ENCODE results near the gene CDCP2.

CDCP2 gene

DNA sequence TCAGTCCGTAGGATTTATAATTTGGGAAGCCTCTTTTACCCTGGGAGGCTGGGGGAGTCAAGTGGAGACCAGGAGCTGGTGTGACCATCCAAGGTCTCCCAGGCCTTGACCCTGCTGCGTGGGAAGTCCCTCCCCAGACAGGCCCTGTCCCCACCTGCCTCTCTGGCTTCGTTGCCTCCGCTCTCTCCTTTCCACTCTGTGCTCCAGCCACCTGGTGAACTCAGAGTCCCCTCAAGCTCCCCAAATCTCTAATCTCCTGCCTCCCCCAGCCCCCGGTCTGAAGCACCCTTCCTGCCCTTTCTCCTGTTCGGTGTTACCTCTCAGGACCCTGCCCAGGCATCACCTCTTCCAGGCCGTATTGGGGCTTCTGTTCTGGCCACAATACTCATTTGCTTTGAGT lies 27.9 kb downstream of the CDCP2 start:
- H3K4me3 ChIP-seq (ENCODE audit: low read depth, low read length), result no peak overlapping the region
- no peak for DNase-seq (ENCODE audit: low read depth, low spot score)
- ChIA-PET POLR2A (no interaction called here), CTCF (interaction anchor here (0.7 to 8.3 kb wide), 15 partner anchors 7 to 367 kb away, joined by 3 to 94 read pairs (median 4); partner anchors contain the start of genes CYB5RL and MRPL37)
- TF ChIP-seq CTCF (IDR thresholded peaks at IDR 0.05; ENCODE audit: insufficient read depth, low read length, missing control alignments), result no peak

GRCh38 chr1:54124472-54124871 lies 28.3 kb downstream of the CDCP2 start:
- H3K4me3 ChIP-seq (ENCODE audit: low read depth, low read length), result no peak overlapping the region
- no peak for DNase-seq (ENCODE audit: low read depth, low spot score)
- POLR2A ChIA-PET, result no interaction called here
- CTCF ChIA-PET, result interaction anchor here (0.7 to 8.3 kb wide), 12 partner anchors 7 to 381 kb away, joined by 3 to 94 read pairs (median 4); partner anchors contain the start of genes CYB5RL and MRPL37
- TF ChIP-seq CTCF (IDR thresholded peaks at IDR 0.05; ENCODE audit: insufficient read depth, low read length, missing control alignments), result no peak

DNA sequence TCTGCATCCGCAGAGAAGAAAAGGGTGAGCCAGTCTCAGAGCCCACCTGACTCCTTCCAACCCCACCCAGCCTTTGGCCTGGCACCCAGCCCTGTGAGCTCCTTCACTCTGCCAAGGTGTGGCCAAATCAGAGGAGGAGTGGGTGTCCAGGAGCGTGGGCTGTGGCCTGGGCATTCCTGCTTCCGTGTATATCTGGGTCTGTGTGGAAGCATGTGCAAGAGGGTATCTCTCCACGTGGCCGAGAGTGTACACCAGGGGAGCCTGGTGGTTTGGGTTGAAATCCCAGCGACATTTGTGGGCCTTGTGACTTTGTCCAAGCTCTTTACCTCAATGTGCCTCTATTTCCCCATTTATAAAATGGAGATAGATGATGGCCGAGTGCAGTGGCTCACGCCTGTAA lies 29.8 kb downstream of the CDCP2 start:
- no peak for TF ChIP-seq CTCF (IDR thresholded peaks at IDR 0.05; ENCODE audit: insufficient read depth, low read length, missing control alignments)
- ChIA-PET CTCF (interaction anchor here (0.7 to 8.3 kb wide), 20 partner anchors 9 to 425 kb away, joined by 3 to 94 read pairs (median 5); partner anchors contain the start of genes ACOT11, CYB5RL and MRPL37), POLR2A (no interaction called here)
- no peak for DNase-seq (ENCODE audit: low read depth, low spot score)
- H3K4me3 ChIP-seq (ENCODE audit: low read depth, low read length), result no peak overlapping the region

GRCh38 chr1:54122135-54122751 lies 30.6 kb downstream of the CDCP2 start:
- POLR2A ChIA-PET, result interaction anchor here (0.6 kb wide), 1 partner anchor 171 kb away, joined by 3 read pairs; no protein-coding TSS in a partner anchor

DNA sequence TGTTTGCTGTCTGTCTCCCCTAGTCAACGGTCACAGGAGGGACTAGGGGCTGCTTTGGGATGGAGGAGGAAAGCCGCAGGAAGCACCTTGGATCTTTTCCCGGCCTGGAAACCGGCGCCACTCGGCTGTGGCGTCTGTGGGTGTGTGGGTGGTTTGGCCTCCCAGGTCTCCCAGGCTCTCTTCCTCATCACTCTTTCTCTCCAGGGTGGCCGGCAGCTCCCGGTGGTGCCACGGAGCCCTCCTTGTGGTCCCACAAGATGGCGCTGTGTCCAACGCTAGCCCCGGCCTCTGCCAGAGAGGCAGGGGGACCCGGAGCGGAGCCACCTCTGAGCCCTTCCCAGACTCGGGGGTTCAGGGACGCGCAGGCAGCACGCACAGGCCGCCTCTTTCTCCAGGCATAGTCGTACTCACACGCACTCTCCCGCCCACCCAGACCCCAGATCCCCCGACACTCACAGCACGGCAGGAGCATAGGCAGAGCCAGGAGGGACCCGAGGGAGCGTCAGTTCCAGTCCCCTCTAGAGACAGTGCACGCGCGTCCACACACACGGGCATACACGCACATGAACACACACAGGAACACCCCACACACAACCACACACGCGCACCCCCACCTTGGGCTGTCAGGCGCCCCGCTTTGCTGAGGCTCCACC lies 31.2 kb downstream of the CDCP2 start:
- peak; percentile 23 for DNase-seq (ENCODE audit: low read depth, low spot score)
- POLR2A ChIA-PET, result interaction anchor here (0.6 kb wide), 1 partner anchor 172 kb away, joined by 3 read pairs; no protein-coding TSS in a partner anchor

More at GRCh38 chr1:54122135-54122751, 30.6 kb downstream of the CDCP2 start:
- no peak for DNase-seq (ENCODE audit: low read depth, low spot score)
- no peak for TF ChIP-seq CTCF (IDR thresholded peaks at IDR 0.05; ENCODE audit: insufficient read depth, low read length, missing control alignments)
- CTCF ChIA-PET, result interaction anchor here (0.9 to 8.3 kb wide), 27 partner anchors 8 to 426 kb away, joined by 3 to 94 read pairs (median 5); partner anchors contain the start of genes ACOT11, CYB5RL and MRPL37
- H3K4me3 ChIP-seq (ENCODE audit: low read depth, low read length), result no peak overlapping the region

More for the DNA sequence above, 31.2 kb downstream of the CDCP2 start:
- CTCF ChIA-PET, result interaction anchor here (0.6 to 8.3 kb wide), 26 partner anchors 10 to 426 kb away, joined by 3 to 94 read pairs (median 4); partner anchors contain the start of genes ACOT11, CYB5RL and MRPL37
- peak overlapping the region; percentile 20 for H3K4me3 ChIP-seq (ENCODE audit: low read depth, low read length)
- peak; percentile 95 for TF ChIP-seq CTCF (IDR thresholded peaks at IDR 0.05; ENCODE audit: insufficient read depth, low read length, missing control alignments)
